Fibroblast of skin of back (primary cell): ENCODE measurements around the gene MBD5.

Experiments used
- DNase-seq: peaks from one replicate; pipeline ENCODE4 v3.0.0-alpha.2; 2013

MBD5 gene

DNA sequence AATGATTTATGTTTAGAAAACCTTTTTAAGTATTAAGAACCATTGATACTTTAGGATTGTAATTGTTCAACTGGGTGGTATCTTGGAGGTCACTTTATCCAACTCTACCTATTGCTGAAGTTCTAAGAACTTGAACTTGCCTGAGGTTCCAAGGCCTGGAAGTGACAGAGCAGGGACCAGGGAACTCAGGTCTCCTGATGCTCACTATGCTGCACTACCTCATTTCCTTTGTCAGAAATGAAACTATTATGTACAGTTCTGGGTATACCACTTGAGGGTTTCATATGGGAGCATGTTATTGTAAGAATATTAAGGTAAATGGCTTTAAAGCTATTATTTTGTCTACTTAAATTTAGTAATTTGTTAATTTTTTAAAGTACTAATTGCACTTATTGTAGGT is 3.0 kb downstream of the MBD5 start:
- no peak for DNase-seq

- no peak for DNase-seq
Observed at GRCh38 chr2:148026573-148026972, 5.7 kb downstream of the MBD5 start.

DNA sequence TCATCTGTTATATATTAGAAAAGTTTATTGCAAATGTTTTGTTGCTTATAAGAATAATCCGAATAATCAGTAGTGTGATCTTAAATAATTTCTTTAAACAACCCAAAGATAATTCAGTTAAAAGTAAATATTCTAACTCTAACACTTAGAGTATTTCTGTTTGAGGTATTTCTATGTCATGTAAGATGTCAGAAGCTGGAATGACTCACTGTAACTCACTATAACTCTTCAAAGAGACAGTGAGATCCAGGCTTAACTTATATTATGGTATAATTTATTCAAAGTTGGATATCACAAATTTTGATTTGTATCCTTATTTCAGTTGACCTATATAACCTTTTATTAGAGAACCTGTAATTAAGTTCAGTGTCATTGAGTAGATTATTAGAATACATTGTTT is 6.9 kb downstream of the MBD5 start:
- DNase-seq = peak; percentile 18

GRCh38 chr2:148028781-148029180 is 7.9 kb downstream of the MBD5 start:
- no peak for DNase-seq

GRCh38 chr2:148031152-148031551 is 10.3 kb downstream of the MBD5 start:
- no peak for DNase-seq

GRCh38 chr2:148032215-148032614 is 11.3 kb downstream of the MBD5 start:
- DNase-seq = no peak

DNA sequence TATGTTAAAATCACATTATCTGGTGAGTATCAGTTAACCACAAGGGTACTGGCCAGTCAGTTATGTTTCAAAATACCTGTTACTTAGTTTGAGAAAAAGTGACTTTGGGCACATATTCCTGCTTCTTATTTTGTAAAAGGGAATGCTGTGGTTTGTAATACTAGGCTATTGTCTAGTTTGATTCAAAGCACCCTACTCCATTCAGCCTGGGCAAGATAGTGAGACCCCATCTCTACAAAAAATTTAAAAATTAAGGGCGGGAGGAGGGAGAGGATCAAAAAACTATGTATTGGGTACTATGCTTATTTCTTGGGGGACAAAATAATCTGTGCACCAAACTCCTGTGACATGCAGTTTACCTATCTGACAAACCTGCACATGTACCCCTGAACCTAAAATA is 18.9 kb downstream of the MBD5 start:
- no peak for DNase-seq

DNA sequence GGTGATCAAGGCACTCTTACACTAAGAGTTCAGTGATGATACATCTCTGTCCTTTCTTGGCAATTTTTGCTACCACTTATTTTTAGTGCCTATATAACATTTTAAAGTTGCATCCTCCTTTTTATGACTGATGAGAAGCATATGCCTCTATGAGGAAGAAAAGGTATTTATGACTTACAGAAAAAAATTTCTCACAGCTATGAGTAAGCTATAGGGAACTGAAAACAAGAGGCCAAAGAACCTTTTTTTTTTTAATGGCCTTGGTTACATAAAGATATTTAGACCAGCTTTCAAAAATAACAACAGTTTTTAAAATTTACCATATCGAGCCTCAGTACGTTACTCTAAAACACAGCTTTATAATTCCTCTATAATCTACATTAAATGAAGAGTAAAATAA is 21.3 kb downstream of the MBD5 start:
- DNase-seq = peak; percentile 55

- no peak for DNase-seq
Observed at GRCh38 chr2:148044322-148044721, 23.4 kb downstream of the MBD5 start.

- DNase-seq = no peak
Observed at GRCh38 chr2:148046802-148047201, 25.9 kb downstream of the MBD5 start.

DNA sequence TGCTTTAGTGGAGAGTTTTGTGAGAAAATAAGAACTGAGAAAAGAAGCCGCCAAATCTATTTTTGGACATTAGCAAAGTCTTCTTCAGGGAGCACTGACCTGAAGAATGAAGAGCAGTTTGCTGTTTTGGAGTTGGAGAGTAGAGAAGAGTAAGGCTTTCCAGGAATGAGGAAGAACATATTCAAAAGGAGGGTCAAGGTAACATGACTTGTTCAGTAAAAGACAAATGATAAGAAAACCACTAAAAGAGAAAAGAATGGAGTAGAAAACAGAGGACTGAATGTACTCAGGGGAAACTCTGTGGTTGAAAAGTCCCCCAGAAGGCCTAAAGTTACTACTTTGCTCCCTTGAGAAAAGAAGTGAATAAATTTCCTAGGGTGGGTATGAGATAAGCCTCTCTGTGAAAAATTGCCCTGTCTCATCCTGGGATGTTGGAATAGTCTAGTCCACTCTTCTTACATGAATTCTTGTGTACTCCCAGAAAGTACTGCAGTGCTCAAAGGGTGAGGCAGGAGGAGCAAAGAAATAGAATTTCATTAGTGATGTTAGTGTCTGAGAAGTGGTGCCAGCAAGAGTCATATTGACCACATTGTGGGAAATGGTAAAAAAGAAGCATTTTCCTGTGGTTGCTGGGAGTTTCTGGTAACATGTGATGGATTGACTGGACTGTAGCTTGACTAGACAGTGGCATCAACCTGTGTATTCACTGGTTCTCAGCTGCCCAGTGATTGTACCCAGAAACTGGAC is 27.8 kb downstream of the MBD5 start:
- no peak for DNase-seq

GRCh38 chr2:148049284-148049683 is 28.4 kb downstream of the MBD5 start:
- DNase-seq = no peak

DNA sequence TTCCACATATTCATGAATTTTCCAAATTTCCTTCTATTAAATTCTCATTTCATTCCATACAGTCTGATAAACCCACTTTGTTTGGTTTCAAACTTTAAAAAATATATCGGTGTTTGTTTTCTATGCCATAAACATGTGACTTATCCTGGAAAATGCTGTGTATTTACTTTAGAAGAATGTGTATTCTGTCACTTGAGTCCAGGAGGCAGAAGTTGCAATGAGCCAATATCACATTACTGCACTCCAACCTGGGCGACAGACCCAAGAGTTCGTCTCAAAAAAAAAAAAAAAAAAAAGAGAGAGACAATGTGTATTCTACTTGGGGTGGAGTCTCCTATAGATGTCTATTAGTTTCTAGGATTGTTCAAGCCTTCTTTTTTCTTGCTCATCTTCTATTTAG is 31.8 kb downstream of the MBD5 start:
- DNase-seq = no peak

- DNase-seq = peak; percentile 53
Observed at GRCh38 chr2:148058641-148059040, 37.8 kb downstream of the MBD5 start.

DNA sequence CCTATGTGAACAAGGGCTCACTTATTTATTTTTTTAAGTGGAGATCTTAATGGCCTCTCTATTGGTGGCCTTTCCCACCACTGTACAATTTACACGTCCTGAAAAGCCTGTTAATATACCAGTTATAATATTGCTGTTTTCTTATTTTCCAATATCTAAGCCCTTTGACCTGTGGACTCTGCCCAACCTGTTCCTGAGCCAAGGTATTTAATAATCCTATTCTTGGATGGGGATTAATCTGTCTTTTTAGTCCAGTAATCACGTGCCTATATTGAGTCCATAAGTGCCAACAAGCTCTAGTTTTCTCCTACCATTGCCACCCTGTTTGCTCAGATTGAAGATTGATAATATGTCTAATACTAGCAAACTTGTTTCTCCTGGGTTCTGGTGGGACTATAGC is 42.7 kb downstream of the MBD5 start:
- no peak for DNase-seq

- no peak for DNase-seq
Observed at GRCh38 chr2:148065936-148066335, 45.0 kb downstream of the MBD5 start.

GRCh38 chr2:148067801-148068200 is 46.9 kb downstream of the MBD5 start:
- no peak for DNase-seq

DNA sequence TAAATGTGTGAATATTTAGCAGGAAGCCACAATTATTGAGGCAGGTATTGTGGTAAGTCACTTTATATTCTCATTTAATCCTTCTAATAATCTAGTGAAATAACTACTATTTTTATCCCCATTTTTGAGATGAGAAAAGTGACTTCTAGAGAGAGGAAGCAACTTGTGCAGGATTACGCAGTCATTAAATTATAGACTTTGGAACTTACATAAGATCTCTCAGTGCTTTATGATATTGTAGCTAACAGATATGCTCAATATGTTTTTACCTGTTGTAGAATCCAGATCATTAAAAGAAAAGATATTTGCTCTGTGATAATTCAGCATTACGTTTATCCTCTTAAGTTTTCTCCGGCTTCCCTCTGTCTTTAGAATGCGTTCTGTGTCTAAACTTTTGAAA is 50.5 kb downstream of the MBD5 start:
- DNase-seq = no peak

GRCh38 chr2:148096012-148096411 is 75.1 kb downstream of the MBD5 start:
- peak; percentile 34 for DNase-seq

DNA sequence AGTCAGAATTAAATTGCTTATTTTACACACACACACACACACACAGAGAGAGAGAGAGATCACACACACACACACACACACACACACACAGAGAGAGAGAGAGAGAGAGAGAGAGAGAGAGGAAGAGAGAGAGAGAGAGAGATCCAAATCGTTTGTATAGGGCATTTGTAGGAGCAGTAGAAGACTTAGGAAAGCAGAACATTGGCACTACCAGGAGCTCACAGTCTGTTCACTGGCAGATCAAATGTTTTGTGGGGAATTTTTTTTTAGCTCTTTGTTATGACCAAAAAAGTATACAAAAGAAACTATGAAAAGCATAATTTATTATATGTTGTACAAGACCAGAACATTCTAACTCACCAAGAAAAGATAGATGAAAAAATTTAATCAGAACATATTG is 81.8 kb downstream of the MBD5 start:
- DNase-seq = no peak

DNA sequence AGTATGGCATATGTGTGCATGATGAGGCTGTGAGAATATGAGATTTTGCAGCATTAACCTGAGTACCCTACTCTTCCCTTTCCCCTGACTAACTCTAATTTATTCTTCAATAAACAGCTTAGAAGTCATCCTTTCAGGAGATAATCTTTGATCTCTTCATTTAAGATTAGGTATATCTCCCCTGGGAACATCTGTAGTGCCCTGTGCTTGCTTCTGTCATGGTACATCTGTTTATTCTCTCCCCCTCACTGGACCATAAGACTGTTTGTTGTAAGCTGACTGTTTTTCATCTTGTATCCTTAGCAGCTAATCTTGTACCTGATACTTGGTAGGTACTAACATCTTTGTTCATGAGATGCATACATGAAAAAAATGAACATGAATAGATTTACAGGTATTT is 83.1 kb downstream of the MBD5 start:
- no peak for DNase-seq

- DNase-seq = no peak
Observed at GRCh38 chr2:148106331-148106730, 85.4 kb downstream of the MBD5 start.

- no peak for DNase-seq
Observed at GRCh38 chr2:148108385-148108784, 87.5 kb downstream of the MBD5 start.

DNA sequence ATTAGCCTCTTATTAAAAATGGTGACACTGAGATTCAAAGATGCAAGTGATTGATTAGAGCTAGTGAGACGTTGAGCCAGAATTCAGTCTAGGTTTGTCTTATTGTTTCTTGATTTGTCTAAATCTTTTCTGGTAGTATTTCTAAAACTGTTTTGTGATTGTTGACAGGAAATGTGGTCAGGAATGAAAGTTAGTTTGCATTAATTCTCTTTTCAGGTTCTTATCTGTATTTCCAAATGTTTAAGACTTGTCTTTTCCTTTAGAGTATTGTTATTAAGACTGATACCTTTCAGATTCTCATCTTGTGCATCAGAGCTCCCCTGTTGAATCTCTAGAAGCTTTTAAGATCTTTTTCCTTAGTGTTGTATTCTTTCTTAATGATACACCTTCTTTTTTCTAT is 89.3 kb downstream of the MBD5 start:
- no peak for DNase-seq

DNA sequence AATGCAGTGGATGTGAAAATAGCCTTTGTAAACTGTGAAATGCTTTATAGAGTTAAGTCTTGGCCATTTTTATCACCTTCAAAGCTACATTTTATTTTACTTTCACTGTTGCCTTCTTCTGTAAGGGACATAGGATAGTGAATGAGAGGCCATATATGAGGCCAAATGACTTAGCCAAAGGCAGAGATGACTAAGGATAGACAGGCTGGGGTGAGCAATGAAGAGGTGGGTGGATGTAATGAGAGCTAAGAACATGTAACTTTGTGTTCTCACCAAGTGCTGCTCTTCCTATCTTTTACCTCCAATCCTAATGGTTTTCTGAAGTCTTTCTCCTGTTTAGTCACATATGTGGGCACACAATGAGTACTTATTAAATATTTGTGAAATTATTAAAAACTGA is 101.9 kb downstream of the MBD5 start:
- peak; percentile 15 for DNase-seq
